Hepatic stellate cell (primary cell): ENCODE results near the gene PYGL.
A peak's percentile ranks its signal among the peaks of the same experiment; 100 is the strongest.
"Not testable (repeated sequence)": the region's sequence is repeated elsewhere in the genome, so short reads cannot be mapped to it uniquely, and the experiment has no call there.

Experiments used
- DNase-seq: peaks from one replicate; pipeline ENCODE4 v3.0.0; 2011; ENCODE audit warnings: low spot score

PYGL gene

DNA sequence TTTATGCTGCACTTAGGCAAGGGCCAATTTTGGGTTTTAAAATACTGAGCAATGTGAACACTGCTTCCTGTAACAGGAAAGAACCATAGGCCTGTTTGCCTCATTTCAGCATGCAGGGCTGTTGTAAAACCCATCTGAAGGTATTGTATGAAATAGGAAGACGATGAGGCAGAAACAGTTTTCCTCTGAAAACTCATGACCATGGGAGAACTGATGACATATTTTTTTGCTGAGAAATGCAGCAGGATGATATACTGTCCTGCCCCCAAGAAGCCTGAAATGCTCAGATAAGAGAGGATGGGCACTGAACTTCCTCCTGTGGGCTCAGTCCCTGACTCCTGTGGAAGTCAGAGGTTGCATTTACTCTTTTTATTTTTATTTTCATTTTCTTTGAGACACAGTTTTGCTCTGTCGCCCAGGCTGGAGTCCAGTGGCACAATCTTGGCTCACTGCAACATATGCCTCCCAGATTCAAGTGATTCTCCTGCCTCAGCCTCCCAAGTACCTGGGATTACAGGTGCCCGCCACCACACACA lies 17.4 kb downstream of the PYGL start:
- no peak for DNase-seq

DNA sequence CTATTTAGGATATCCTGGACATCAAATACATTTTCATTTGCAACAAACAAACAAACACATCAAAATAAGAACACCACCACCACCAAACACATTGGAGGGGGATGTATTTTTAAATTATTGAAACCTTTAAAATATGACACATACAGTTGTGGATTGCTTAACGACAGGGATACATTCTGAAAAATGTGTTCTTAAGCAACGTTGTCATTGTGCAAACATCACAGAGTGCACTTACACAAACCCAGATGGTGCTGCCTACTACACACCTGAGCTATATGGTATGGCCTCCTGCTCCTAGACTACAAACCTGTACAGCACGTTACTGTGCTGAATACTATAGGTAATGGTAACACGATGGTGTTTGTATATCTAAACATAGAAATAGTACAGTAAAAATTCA lies 19.4 kb downstream of the PYGL start:
- DNase-seq: no peak

DNA sequence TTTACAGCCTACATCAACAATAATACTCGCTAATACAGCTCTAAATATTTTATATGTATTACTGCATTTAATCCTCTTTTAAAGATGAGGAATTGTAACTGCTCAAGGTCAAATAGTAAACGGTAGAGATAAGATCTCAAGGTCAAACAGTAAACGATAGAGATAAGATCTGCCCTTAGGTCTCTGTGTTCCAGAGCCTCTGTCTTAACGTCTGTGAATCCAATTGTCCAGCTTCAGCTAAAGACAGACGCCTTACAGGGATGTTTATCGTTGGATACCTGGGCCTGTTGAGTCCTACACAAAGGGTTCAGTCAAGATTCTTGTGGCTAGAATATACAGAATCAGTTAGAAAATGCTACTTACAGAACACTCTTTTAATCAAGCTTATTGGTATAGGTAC lies 20.0 kb downstream of the PYGL start:
- DNase-seq: no peak

DNA sequence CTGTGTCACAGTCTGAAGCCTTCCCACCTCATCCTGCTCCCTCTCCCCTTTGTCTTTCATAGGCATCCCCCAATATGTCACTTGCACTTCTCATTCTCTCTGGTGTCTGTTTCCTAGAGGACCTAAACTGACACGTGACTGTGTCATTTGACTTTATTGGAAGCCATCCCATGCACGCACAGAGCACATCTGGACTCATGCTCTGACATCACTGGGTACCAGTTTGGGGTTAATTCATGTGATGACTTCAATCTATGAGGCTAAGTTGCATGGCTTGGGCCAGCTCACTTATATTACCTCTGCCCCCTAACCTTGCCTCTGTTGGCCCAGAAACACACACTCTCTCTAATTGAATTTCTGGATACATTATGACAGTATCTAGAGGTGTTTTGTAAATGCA lies 21.5 kb downstream of the PYGL start:
- DNase-seq: no peak

DNA sequence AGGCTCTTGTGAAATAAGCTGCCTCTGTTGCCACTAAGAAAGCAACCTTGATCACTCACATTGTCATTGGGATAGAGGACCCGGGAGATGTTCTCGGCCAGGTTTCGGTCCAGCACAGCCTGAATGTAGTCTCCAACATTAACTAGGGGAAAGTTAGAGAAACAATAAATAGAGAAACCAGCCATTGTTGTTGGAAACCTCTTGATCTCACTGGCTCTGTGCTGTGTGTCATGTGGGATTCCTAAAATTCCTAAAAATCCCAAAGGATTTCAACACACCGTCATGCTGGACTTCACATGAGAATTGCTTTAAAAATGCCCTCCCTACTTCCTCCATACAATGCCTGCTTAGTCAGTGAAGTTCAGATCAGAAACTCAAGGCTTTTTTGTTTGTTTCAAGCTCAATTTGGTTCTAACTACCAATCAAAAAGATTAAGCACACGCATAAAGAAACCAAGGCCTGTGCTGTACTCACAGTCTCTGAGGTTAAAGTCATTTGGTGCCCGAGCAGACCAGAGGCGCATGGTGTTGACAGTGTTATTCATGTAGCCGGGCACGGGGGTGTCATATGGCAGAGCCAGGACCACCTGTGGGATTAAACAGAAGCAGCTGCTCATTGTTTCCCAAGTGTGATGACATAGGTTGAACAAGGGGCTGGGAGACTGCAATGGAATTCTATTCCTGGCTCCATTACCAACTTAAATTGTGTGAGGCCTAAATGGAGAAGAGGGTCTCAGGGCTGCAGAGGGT lies 23.6 kb downstream of the PYGL start:
- DNase-seq: peak; percentile 69

DNA sequence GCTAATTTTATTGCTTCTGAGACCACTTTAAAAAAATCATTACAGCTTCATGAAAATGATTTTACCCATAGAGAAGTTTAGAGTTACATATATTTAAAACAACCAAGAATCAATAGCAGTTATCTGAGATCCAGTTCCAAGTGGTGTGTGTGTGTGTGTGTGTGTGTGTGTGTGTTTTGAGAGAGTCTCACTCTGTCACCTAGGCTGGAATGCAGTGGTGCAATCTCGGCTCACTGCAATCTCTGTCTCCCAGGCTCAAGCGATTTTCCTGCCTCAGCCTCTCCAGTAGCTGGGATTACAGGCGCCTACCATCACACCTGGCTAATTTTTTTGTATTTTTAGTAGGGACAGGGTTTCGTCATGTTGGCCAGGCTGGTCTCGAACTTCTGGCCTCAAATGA lies 24.8 kb downstream of the PYGL start:
- DNase-seq: not testable (repeated sequence)

DNA sequence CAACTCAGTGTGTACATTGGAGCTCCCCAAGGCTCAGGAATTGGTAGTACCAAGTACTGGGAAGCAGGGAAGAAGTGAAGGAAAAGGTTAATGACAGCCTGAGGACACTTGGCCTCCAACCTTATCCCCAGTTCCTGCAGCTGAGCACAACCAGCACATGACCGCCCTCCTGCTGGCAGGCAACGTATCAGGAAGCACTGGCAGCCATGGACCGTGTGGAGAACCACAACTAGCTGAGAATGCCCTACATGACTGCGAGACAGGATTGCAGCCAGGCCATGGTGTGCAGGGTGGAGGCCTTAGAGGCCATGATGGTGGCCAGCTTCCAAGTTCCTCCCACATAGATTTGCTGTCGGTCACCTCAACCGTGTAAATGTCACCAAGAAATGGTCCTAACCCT lies 26.8 kb downstream of the PYGL start:
- no peak for DNase-seq

DNA sequence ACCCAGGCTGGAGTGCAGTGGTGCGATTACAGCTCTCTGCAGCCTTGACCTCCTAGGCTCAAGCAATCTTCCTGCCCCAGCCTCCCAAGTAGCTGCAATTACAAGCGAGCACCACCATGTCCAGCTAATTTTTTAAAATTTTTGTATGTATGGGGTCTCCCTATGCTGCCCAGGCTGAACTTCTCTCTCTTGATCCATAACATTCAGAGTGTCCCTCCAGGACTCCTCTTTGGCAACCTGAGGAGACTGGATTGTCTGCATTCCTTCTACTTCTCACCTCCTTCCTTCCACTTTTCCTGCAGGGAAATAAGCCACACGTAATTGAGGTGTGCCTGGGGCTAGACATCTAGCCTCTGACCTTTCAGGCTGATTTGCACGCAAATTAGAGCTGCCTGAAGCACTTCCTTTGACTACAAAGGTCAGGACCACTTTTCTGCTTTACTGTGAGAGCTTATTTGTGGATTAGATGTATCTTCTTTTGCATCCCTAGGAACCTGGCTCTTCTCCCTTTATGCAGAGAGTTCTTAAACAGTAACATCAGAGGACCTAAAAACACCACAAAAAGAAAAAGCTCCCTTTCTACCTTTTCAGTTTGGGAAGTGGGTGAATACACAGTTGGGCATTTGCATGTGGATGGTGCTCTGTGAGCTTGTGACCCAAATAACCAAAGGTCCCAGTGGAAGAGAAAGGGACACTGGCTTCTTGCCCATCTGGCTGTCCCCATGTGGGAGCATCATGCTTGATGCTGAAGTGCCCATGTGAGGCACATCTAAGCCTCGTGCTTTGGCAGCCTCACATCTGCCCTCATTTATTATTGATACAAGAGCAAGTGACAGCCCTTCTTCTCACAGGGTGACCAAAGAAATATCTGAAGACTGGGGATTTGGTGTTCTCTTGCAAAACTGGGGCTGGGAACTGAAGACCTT lies 33.5 kb downstream of the PYGL start:
- no peak for DNase-seq

DNA sequence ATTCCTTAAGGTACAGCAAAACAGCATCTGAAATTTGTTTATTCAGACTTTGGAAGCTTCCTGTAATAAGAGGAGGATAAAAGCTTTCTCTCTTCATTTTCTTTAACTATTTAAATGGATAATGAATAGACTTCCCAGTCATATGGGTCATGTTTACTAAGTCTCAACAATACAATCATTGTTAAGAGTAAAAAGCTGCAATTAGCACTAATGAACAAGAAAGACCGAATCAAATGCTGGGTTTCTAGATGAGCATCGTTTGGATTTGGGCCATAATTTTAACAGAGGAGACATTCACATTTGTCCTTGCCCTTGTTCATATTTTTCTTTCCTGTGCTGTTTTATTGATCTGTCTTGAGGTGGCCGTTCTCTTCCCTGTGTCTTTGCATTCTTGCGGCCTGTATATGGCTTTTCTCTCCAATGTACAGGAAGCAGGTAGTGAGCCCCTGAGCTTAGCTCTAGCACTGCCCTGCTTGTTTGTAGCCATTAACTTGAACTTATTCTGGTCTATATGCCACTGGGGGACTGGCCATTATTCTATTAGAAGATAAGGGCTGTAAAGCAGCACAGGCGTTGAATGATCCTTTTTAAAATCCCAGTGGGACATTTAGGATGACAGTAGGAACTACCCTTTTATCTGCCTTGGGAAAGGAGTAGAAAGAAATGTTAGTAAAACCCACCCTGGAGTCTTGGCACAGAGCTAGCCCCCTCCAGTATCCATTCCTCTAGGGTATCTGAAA lies 37.8 kb downstream of the PYGL start:
- DNase-seq: no peak

DNA sequence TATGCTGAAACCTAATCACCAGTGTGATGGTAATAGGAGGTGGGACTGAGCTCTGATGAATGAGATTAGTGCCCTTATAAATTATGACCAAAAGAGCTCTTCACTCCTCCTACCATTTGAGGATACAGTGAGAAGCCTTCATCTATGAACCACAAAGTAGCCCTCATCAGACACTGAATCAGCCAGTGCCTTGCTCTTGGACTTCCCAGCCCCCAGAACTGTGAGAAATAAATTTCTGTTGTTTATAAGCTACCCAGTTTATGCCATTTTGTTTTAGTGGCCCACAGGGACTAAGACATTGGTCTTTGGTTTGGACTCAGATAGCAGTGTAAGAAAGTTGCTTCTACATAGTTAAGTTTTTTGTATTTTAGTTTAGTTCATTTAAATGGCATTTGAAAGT lies 39.6 kb downstream of the PYGL start:
- DNase-seq: no peak

DNA sequence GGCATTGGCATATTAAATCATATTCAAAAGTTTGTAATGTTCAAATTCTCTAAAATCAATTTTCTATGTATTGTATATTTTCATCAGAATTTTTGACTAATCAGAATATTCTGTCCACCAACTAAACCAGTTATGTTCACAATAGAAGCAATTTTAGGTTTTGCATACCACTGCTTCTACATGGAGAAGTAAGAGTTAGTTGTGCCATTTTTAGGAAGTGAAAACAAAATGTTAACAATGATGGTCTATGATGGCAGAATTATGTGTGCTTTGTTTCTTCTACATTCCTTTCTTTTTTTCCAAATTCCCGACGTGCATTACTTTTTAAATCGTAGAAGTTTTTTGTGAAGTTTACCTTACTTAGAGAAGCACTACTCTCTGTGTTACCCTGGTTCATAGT lies 42.9 kb downstream of the PYGL start:
- DNase-seq: no peak

DNA sequence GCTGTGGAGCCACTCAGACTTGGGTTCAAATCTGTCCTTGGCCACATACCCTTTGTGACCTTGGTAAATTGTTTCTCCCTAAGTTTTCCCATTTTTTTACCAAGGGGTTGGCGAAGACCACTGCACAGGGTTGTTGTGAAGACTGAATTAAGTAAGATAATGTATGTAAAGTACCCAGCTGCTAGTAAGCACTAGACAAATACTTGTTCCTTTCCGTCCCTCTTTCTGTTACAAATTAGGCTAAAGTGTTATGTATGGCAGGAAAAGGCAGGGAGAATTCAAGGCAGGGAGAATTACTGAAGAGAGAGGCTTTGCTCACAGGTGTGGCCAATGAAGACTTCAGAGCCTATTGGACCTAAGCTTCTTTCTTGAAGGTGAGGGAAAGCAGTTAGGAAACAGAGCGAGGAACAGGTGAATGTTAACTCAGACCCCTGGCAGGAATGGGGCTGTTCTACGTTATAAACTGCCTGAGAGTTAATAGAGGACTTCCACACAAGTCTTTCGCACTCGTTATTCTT lies 46.6 kb downstream of the PYGL start:
- DNase-seq: no peak

DNA sequence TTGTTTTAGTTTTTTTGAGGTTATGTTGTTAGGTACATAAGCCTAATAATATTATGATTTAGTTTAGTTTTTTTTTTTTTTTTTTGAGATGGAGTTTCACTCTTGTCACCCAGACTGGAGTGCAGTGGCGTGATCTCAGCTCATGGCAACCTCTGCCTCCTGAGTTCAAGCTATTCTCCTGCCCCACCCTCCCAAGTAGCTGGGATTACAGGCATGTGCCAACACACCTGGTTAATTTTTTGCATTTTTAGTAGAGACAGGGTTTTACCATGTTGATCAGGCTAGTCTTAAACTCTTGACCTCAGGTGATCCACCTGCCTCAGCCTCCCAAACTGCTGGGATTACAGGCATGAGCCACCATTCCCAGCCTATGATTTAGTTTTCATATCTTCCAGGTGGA lies 47.3 kb downstream of the PYGL start:
- not testable (repeated sequence) for DNase-seq

DNA sequence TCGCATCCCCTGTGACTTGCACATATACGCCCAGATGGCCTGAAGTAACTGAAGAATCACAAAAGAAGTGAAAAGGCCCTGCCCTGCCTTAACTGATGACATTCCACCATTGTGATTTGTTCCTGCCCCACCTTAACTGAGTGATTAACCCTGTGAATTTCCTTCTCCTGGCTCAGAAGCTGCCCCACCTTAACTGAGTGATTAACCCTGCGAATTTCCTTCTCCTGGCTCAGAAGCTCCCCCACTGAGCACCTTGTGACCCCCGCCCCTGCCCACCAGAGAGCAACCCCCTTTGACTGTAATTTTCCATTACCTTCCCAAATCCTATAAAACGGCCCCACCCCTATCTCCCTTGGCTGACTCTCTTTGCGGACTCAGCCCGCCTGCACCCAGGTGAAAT lies 47.9 kb downstream of the PYGL start:
- not testable (repeated sequence) for DNase-seq

DNA sequence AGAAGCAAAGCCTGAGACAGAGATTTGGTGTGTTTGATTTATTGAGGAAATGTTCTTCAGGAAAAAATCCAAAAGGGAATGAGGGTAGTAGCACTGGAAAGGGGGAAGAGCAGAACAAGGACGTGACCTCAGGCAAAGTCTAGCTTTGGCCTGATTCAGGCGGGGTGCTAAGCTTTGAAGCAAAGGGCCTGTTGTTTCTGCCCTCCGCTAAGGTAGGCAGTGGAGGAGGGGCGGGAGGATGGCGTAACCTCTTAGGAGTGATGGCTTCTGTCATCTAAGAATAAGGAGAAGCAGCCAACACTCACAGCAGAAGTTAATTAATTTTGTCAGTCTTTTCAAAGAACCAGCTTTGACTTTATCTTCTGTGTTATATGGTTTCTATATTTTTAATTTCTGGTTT lies 52.0 kb downstream of the PYGL start:
- no peak for DNase-seq

DNA sequence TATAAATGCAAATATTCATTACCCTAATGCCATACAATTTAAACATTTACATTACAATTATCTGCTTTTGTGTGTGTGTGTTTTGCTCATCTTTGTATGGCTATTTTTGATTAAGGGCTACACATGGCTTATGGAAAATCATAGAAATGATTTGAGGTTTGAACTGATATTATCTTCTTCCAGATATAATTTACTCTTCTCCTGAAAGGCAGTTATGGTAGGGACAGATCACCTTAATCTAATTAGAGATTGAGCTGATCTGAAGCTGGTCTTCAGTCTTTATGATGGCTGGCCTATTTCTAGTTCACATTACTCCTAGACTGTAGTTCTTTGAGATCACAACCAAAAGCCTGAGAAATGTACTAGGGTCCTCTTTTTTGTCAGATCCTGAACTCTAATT lies 56.8 kb downstream of the PYGL start:
- DNase-seq: no peak

DNA sequence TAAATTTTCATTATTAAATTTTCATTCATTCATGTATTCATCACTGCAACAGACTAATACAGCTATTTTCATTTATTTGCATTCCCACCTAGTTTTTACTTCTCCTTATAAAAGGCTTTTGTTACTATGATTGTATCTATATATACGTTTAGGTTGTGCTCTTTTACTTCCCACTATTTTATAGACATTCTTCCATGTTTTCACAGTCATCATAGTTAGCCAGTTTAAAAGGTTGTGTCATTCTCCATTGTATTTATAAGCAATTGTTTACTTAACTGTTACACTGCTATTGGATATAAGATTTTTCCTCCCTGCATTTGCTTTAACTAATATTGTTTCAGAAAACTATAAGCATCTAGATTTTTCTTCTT lies 60.5 kb downstream of the PYGL start:
- DNase-seq: no peak

DNA sequence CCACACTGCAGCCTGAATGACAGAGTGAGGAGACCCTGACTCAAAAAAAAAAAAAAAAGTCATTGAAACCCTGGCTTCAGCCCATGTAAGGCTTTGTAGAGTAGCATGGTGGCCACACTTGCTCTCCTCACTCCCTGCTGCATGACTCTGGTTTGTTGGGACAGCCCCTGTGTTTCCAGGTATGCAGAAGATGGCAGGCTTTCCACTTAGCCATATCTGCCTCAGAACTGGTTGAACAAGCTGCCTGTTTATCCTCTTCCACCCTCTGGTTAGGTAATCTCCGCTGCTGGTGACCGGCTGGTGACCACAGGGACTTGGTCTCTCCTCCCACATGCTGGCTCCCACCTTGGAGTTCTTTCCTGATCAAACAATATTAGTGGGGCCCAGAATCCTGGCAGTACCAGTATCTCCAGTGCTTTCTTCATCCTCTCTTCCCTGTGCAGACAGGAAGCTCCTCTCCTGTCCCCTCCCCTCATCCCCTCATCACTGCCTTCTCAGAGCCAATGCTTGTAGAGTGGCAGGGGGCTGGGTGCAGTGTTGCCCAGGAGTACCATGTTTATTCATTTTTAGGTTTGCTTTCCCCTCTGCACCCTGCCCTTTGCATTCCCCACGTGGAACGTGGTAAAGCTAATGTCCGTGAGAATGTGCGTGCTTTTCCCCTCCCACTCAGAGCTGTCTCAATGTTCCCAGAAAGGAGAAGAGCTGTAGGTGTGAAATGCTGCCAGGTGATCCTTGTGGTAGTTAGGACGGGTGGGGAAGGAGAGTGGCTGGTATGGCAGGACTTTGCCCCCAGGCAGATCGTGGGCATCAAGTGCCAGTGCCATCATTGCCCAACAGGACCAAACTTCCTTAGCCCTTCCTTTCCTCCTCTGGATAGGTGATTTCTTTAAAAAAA lies 61.1 kb downstream of the PYGL start:
- DNase-seq: no peak

DNA sequence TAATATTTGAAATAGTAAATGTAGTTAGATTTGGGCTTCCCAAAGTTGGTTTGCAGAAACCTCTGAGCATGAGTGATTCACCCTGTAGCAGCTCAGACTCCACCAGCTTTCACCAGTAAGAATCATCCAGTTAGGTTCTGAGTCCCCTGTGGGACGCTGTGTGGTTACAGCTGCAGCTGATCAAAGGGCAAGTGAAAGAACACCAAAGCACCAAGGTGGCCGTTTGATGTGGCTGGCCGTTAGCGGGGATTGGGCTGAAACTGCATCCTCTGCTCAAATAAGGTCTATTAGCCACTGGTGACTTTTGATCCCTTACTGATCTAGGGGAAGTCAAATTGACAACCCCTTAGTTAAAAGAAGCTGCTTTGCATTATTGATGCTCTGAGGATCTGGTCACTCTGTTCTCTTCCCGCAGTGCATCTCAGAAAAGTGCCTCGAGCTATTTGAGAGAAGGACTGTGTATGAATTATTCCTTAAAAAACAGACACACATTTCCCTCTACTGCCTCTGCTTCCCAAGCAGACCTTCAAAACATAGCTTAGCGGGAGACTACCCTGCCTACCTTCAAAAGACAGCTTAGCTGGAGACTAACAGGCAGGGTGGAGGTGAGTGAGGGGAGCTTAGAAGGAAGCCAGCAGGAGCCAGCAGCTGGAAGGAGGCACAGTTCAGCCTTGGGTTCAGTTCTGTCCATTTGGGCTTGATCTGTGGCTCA lies 68.8 kb downstream of the PYGL start:
- peak; percentile 39 for DNase-seq

DNA sequence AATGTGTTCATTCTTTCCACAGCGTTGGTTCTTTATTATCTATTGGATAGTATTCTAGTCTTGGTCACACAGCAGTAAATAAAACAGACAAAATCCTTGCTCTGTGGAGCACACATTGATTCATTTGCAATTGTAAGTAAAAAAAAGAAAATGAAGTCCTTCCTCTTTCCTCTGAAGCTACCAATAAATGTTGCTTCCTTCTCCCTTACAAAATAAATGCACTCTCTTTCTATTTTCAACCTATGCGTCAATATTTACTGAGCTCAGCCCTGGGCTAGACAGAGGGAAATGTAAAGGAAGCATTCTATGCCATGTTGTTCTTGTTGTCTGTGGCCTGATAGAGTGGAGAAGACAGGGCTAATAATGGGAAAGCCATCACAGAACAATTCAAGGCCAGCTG lies 69.5 kb downstream of the PYGL start:
- DNase-seq: no peak
